Measurements from ENCODE around the gene POLA2. TPM values are rescaled to one million over a fixed set of nuclear protein-coding genes. Genes with fewer than 3 reads are reported as not detected.
A peak's percentile ranks its signal among the peaks of the same experiment; 100 is the strongest.
"Not testable (repeated sequence)": the region's sequence is repeated elsewhere in the genome, so short reads cannot be mapped to it uniquely, and the experiment has no call there.

The POLA2 gene
- total RNA-seq, 1 donor from 2014 or later, result 8.6 TPM

GRCh38 chr11:65227879-65228278, 33.9 kb upstream of the POLA2 start:
- peaks cover 7% of the 10 kb centered on the region for H3K27me3 Mint-ChIP-seq (ENCODE audit: unreplicated experiment)
- TF ChIP-seq CTCF (IDR thresholded peaks at IDR 0.05; ENCODE audit: partially characterized antibody, unreplicated experiment), result no peak
- no peak for DNase-seq
- H3K36me3 Mint-ChIP-seq (ENCODE audit: unreplicated experiment), result no peaks in the 10 kb centered on the region
- peaks cover 2% of the 10 kb centered on the region for H3K4me1 Mint-ChIP-seq (ENCODE audit: low read depth, unreplicated experiment)
- no peak overlapping the region for H3K4me3 Mint-ChIP-seq (ENCODE audit: unreplicated experiment)
- H3K27ac Mint-ChIP-seq (ENCODE audit: unreplicated experiment), result peak overlapping the region; percentile 8
- H3K9me3 Mint-ChIP-seq (ENCODE audit: unreplicated experiment), result peaks cover 2% of the 10 kb centered on the region

GRCh38 chr11:65236194-65237059, 25.3 kb upstream of the POLA2 start:
- Mint-ChIP-seq H3K9me3 (ENCODE audit: unreplicated experiment) (peaks cover 5% of the 10 kb centered on the region), H3K4me1 (ENCODE audit: low read depth, unreplicated experiment) (no peaks in the 10 kb centered on the region), H3K4me3 (ENCODE audit: unreplicated experiment) (no peak overlapping the region), H3K36me3 (ENCODE audit: unreplicated experiment) (no peaks in the 10 kb centered on the region), H3K27ac (ENCODE audit: unreplicated experiment) (no peak overlapping the region), H3K27me3 (ENCODE audit: unreplicated experiment) (no peaks in the 10 kb centered on the region)
- TF ChIP-seq CTCF (IDR thresholded peaks at IDR 0.05; ENCODE audit: partially characterized antibody, unreplicated experiment), result no peak
- no peak for DNase-seq

GRCh38 chr11:65238302-65238701, 23.5 kb upstream of the POLA2 start:
- not testable (repeated sequence) for H3K4me1 Mint-ChIP-seq (ENCODE audit: low read depth, unreplicated experiment); H3K27me3 Mint-ChIP-seq (ENCODE audit: unreplicated experiment); H3K9me3 Mint-ChIP-seq (ENCODE audit: unreplicated experiment); H3K36me3 Mint-ChIP-seq (ENCODE audit: unreplicated experiment); DNase-seq; H3K4me3 Mint-ChIP-seq (ENCODE audit: unreplicated experiment); H3K27ac Mint-ChIP-seq (ENCODE audit: unreplicated experiment)

GRCh38 chr11:65241134-65241533, 20.6 kb upstream of the POLA2 start:
- no peak for DNase-seq
- Mint-ChIP-seq H3K9me3 (ENCODE audit: unreplicated experiment) (peaks cover 2% of the 10 kb centered on the region), H3K27me3 (ENCODE audit: unreplicated experiment) (no peaks in the 10 kb centered on the region), H3K36me3 (ENCODE audit: unreplicated experiment) (no peaks in the 10 kb centered on the region), H3K4me3 (ENCODE audit: unreplicated experiment) (no peak overlapping the region), H3K27ac (ENCODE audit: unreplicated experiment) (no peak overlapping the region), H3K4me1 (ENCODE audit: low read depth, unreplicated experiment) (no peaks in the 10 kb centered on the region)
- TF ChIP-seq CTCF (IDR thresholded peaks at IDR 0.05; ENCODE audit: partially characterized antibody, unreplicated experiment), result no peak

GRCh38 chr11:65241692-65242091, 20.1 kb upstream of the POLA2 start:
- DNase-seq, result no peak
- no peaks in the 10 kb centered on the region for H3K27me3 Mint-ChIP-seq (ENCODE audit: unreplicated experiment)
- no peak for TF ChIP-seq CTCF (IDR thresholded peaks at IDR 0.05; ENCODE audit: partially characterized antibody, unreplicated experiment)
- H3K27ac Mint-ChIP-seq (ENCODE audit: unreplicated experiment), result no peak overlapping the region
- peaks cover 2% of the 10 kb centered on the region for H3K9me3 Mint-ChIP-seq (ENCODE audit: unreplicated experiment)
- H3K4me1 Mint-ChIP-seq (ENCODE audit: low read depth, unreplicated experiment), result no peaks in the 10 kb centered on the region
- no peaks in the 10 kb centered on the region for H3K36me3 Mint-ChIP-seq (ENCODE audit: unreplicated experiment)
- H3K4me3 Mint-ChIP-seq (ENCODE audit: unreplicated experiment), result no peak overlapping the region
